ENCODE measurements around the gene ANKRD6.

Gene ANKRD6

GRCh38 chr6:89680551-89680950, 247.6 kb downstream of the ANKRD6 start:
- H3K4me3 ChIP-seq (replicated peaks; ENCODE audit: low read depth, low read length) = no peak overlapping the region
- DNase-seq (ENCODE audit: extremely low read depth, insufficient read length) = no peak
- peaks cover 31% of the 10 kb centered on the region for H3K36me3 ChIP-seq (ENCODE audit: control insufficient read depth, insufficient read depth, low read length)
- H3K27me3 ChIP-seq (replicated peaks; ENCODE audit: control insufficient read depth, insufficient read depth, low read length) = no peaks in the 10 kb centered on the region
- no peak for TF ChIP-seq CTCF (IDR thresholded peaks at IDR 0.05; ENCODE audit: insufficient read depth, low read length, poor library complexity, severe bottlenecking)

- H3K27me3 ChIP-seq (replicated peaks; ENCODE audit: control insufficient read depth, insufficient read depth, low read length) = no peaks in the 10 kb centered on the region
- H3K36me3 ChIP-seq (ENCODE audit: control insufficient read depth, insufficient read depth, low read length) = peaks cover 36% of the 10 kb centered on the region
- no peak for DNase-seq (ENCODE audit: extremely low read depth, insufficient read length)
- TF ChIP-seq CTCF (IDR thresholded peaks at IDR 0.05; ENCODE audit: insufficient read depth, low read length, poor library complexity, severe bottlenecking) = no peak
- H3K4me3 ChIP-seq (replicated peaks; ENCODE audit: low read depth, low read length) = no peak overlapping the region
Measured at GRCh38 chr6:89681983-89682564, 249.1 kb downstream of the ANKRD6 start.

GRCh38 chr6:89682991-89683390, 250.0 kb downstream of the ANKRD6 start:
- Histone ChIP-seq H3K4me3 (replicated peaks; ENCODE audit: low read depth, low read length) (no peak overlapping the region), H3K27me3 (replicated peaks; ENCODE audit: control insufficient read depth, insufficient read depth, low read length) (no peaks in the 10 kb centered on the region), H3K36me3 (ENCODE audit: control insufficient read depth, insufficient read depth, low read length) (peaks cover 36% of the 10 kb centered on the region)
- no peak for TF ChIP-seq CTCF (IDR thresholded peaks at IDR 0.05; ENCODE audit: insufficient read depth, low read length, poor library complexity, severe bottlenecking)
- no peak for DNase-seq (ENCODE audit: extremely low read depth, insufficient read length)
